ENCODE results near the gene TNIP2. TPM values are rescaled to one million over a fixed set of nuclear protein-coding genes. Genes with fewer than 3 reads are reported as not detected.

The TNIP2 gene
- total RNA-seq, 1 donor from 2014 or later = 5.9 TPM

DNA sequence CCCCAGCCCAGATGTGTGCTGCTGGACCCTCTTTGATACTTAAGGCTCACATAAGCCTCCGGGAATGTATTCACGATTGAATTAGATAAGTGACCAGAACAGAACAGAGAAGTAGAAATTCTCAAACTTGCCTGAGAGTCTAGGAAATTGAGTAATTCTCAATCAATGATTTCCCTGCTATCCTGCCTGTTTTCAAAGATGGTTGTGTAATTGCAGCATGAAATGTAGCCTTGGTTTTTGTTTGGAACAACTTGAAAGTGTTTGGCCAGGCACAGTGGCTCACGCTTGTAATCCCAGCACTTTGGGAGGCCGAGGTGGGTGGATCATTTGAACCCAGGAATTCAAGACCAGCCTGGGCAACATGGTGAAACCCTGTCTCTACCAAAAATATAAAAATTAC lies 41.2 kb downstream of the TNIP2 start:
- no peak for DNase-seq

DNA sequence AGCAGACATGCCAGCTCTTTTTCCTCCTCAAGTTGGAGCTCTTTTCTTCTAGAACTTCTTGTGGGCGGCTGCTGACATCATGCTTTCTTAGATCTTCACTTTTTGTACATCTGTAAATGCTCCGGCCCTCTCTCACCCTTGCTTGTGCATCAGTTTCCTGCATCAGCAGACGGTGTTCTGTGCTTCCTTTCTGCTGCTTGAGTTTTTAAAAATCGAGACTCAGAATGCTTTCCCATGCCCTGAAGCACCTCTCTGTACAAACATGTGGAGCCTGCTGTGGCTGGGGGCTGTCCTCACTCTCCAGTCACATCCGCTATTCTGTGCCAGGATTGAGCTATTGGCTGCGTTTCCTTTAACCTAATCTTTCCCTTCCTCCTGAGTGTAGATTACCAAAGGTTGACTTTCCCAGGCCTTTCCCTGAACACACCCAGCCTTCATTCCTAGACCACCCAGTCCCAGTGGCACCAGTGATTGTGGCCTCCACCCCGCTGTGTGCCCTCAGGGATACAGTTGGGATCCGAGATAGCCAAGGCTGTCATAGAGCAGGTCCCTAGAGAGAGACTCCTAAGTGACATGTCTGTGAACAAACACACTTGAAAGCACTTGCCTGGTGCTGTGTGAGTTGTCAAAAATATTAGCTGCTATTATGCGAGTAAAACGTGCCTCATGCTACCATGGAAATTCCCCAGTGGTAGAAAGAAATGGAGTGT lies 41.9 kb downstream of the TNIP2 start:
- no peak for DNase-seq

DNA sequence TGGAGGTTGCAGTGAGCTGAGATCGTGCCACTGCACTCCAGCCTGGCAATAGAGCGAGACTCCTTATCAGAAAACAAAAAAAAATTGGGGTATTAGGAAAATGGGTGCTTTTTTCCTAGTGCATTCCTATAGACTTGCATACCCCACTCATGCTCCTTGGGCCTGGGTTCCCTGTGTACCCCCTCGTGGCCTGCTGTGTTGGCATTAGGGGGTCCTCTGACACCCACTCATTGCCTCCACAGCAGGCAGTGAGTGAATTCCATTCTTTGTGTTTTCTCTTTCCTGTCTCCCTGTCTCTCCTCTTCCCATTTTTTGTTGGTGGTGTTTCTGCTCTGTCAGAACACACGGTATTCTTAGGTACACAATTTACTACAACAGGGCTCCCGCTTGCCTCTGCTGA lies 42.8 kb downstream of the TNIP2 start:
- no peak for DNase-seq

DNA sequence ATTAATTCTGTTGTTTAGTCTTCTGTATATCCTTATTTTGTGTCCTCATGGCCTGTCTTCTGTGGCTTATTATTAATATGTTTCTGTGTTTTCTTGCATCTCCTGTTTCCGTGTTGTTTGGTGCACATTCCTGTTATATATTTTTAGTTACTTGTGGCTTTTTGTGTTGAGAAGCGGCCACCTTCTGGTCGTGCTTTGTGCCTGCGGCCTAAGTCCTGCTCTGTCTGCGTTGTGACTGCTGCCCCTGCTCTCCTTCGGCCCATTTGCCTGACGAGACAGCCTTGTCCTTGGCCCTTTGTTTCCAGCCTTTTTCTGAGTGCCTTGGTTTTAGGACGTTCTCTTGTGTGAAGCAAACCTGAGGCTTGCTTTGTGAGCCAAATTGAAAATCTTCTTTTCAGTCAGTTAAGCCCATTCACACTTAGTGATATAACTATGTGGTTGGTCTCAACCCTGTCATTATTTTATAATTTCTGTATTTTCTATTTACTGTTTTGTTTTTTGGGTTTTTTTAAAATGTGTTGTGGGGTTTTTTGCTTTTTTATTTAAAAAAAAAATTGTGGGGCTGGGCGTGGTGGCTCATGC lies 43.8 kb downstream of the TNIP2 start:
- DNase-seq = no peak

DNA sequence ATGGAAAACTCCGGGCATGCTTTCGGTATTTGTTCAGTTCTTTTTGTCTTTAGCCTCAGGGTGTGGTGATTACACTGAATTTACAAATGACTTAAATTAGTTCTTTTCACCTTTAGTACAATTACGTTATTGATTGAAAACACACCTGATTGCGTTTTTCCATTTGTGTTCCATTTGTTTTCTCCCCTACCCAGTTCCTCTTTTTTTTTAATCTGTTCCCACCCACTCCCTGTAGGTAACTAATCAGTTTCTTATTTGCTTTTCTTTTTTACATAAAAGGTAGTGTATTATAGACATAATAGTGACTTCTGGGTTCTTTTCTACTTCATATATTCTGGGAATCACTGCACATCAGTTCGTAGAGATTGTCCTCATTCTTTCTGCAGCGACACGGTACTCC lies 53.4 kb downstream of the TNIP2 start:
- no peak for DNase-seq

DNA sequence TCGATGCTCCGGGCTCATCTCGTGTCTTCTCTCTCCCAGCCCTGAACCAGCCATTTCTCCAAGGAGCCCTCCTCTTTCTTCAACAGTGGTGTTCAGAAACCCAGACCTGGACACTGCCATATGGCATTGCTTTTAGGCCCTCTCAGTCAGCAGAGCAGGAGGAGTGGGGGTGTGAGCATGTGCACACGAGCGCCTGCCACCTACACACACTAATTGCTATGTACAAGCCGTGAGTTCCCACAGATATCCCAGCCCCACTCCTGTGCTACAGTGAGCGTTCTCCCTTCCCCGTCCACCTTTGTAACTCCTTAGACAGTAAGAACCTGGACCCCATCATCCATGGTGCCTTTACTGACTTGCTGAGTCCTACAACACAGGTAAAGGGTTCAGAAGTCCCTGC lies 53.8 kb downstream of the TNIP2 start:
- DNase-seq = no peak

DNA sequence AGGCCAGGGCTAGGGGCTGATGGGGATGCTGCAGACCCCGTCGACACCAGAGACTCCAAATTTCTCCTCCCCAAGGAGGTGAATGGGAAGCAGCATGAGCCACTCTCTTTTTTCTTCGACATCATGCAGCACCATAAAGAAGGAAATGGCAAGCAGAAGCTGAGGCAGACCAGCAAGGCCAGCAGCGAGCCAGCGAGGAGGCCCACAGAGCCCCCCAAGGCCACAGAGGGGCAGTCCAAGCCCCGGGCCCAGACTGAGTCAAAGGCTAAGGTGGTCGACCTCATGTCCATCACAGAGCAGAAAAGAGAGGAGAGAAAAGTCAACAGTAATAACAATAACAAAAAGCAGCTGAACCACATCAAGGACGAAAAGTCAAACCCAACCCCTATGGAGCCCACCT lies 56.1 kb downstream of the TNIP2 start:
- DNase-seq = no peak

DNA sequence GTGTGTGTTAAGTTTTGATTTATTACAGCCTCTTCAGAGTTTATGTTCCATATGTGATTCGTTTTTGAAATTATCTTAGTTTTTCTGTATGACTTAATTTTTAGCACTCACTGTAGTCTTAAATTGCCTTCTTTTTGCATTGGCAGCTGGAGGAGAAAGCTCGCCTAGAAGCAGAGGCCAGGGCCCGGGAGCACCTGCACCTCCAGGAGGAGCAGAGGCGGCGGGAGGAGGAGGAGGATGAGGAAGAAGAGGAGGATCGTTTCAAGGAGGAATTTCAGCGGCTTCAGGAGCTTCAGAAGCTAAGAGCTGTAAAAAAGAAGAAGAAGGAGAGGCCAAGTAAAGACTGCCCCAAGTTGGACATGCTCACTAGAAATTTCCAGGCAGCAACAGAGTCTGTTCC lies 56.6 kb downstream of the TNIP2 start:
- no peak for DNase-seq

DNA sequence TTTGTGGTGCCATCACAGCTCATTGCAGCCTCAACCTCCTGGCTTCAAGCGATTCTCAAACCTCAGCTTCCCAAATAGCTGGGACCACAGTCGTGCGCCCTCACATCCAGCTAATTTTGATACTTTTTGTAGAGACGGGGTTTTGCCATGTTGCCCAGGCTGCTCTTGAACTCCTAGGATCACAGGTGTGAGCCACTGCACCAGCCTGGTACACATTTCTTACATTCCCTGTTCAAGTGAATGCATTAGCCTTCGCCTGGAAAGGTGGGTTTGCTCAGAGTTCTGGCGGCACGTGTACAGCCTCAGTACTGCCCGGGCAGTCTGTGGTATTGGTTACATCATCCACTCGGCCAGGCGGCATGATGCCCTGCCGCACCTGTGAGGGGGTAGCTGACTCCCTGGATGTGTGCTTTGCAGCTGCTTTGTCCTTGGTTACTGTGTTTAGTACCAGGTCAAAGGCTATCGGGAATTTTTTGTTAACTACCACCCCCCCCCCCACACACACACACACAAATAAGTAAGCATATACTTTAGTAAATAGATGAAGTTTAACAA lies 57.1 kb downstream of the TNIP2 start:
- no peak for DNase-seq

DNA sequence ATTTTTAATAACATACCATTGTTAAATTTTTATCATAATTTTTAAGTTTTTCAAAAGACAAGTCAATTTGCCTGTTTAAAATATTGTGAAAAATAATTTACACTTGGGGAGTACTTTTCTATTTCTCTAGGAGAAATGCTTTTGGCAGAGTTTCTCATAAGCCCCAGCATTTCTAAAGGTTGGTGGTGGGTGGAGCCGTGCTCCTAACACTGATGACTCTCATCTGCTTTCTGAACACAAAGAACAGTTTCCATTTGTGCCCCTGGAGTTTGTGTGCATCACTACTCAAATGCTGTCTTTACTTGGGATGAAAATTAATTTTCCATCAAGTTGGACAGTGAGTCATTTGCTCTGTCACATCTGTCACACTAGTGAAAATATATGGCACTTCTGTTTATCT lies 57.6 kb downstream of the TNIP2 start:
- DNase-seq = no peak

DNA sequence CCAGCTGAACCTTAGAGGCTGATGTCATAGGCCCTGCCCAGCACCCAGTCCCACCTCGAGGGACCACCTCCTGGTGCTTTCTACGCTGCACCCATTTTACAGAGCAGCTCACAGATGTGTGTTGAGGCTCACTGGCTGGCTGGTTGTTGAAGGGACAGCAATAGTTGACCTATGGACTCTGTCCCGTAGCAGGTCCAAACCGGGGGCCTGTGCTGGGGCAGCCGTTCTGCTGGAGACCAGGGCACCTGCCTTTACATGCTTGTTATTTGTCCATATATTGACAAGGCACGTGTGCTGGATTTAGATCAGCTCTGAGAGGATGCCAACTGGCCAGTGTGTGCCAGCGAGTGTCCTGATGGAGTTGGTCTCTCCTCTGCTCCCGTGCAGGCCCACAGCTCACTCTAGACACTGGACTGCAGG lies 58.1 kb downstream of the TNIP2 start:
- DNase-seq = no peak

DNA sequence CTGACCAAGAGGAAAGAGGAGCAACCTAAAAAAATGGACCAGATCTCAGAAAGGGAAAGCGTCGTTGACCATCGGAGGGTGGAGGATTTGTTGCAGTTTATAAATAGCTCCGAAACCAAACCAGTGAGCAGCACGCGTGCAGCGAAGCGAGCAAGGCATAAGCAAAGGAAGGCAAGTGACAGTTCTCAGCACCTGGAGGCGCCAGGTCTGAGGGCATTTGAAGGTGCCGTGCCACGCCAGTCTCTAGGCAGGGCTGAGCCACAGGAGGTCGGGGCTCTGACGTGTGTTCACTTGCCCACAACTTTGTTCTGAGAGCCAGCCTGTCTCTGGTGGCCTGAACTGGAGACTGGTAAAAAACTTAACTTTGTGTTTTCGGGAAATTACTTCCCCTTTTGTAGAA lies 59.7 kb downstream of the TNIP2 start:
- no peak for DNase-seq

DNA sequence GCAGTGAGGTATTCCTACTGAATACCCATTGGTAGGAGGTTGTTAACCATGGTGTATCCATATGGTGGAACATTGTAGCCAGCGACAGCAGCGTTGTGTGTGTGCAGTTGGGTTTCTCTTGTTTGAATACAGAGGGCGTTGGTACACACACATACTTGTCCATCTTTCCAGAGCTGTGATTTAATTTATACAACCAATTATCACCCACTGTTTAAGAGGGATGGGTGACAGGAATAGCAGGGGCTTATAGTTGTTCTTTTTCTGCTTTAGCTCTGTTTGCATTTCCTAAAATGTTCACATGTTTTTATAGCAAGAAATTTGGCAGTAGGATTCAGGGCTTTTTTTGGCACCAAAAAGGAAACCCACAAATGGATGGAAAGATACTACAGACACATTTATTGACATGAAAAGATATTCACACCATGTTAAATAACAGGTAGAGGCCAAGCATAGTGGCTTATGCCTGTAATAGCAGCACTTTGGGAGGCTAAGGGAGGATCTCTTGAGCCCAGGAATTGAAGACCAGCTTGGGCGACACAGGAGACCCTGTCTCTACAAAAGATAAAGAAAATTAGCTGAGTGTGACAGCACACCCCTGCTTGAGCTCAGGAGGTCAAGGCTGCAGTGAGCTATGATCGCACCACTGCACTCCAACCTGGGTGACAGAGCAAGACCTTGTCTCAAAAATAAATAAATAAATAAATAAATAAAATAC lies 60.6 kb downstream of the TNIP2 start:
- no peak for DNase-seq

DNA sequence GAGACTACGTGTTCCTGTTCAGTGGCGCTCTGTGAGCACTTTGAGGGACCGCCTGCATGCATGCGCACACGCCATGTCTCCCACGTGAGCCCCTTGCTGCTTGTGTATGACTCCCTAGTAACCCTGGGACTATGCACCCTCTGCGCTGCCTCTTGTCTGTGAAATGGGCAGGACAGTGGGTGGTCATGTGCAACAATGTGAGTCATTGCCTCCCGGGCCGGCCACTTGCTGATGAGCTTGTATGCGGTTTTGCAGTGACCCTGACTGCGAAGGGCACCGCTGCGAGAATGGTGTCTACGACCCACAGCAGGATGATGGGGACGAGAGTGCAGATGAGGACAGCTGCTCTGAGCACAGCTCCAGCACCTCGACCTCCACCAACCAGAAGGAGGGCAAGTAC lies 61.4 kb downstream of the TNIP2 start:
- no peak for DNase-seq

DNA sequence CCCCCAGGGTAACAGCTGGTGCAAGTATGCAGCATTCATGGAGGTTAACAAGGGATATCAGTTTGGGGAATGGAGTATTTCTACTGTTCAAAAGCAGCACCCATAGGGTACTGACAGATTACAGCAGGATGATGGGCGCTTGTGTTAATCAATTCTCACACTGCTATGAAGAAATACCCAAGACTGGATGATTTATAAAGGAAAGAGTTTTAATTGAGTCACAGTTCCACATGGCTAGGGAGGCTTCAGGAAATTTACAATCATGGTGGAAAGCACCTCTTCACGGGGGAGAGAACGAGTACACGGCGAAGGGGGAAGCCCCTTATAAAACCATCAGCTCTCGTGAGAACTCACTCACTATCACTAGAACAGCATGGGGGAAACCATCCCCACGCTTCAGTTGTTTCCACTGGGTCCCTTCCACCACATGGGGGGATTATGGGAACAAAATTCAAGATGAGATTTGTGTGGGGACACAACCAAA lies 64.1 kb downstream of the TNIP2 start:
- DNase-seq = no peak

Other genes starting within 250 kb of the TNIP2 start
- gene FAM193A, start 219.7 kb downstream of the TNIP2 start, total RNA-seq = 15.0 TPM
- gene SH3BP2, start 36.7 kb upstream of the TNIP2 start, total RNA-seq = 24.8 TPM
- gene ADD1, start 87.5 kb upstream of the TNIP2 start, total RNA-seq = 166 TPM
- gene NOP14, start 207.1 kb upstream of the TNIP2 start, total RNA-seq = 5.6 TPM
- gene GRK4, start 207.2 kb upstream of the TNIP2 start, total RNA-seq = 53.8 TPM

Data from occipital lobe (tissue), 2 donors.